ENCODE measurements around the gene GALNTL6. TPM values are rescaled to one million over a fixed set of nuclear protein-coding genes. Genes with fewer than 3 reads are reported as not detected.

GALNTL6 gene
- total and polyA plus RNA-seq, 2 donors (not counting 3 experiments of a cell fraction or from before 2014, with no cell fraction given): not detected

- CTCF ChIA-PET: interaction anchor here (2.2 to 4.9 kb wide), 3 partner anchors 18 to 286 kb away, joined by 14 to 403 read pairs (median 124); no protein-coding TSS in a partner anchor
- Histone ChIP-seq H3K27ac (ENCODE audit: insufficient read depth, low read depth, low read length) (no peak overlapping the region), H3K9me3 (replicated peaks; ENCODE audit: control insufficient read depth, insufficient read depth, low read length) (no peaks in the 10 kb centered on the region)
Measured at GRCh38 chr4:173014836-173015235, 1201.6 kb downstream of the GALNTL6 start.

More at GRCh38 chr4:173014836-173015235, 1201.6 kb downstream of the GALNTL6 start:
- no peaks in the 10 kb centered on the region for H3K36me3 ChIP-seq (ENCODE audit: control insufficient read depth in 2 of 2, extremely low read depth in 1 of 2, insufficient read depth in 2 of 2, low read length in 2 of 2)
- BruUV-seq (replicated peaks): no TSS peak
- H3K27me3 ChIP-seq (ENCODE audit: control insufficient read depth in 2 of 2, insufficient read depth in 2 of 2, low read length in 2 of 2): no peaks in the 10 kb centered on the region
- no peaks in the 10 kb centered on the region for H3K79me2 ChIP-seq (ENCODE audit: control insufficient read depth, insufficient read depth, low read length)
- no peaks in the 10 kb centered on the region for H4K20me1 ChIP-seq (replicated peaks; ENCODE audit: control insufficient read depth, extremely low read depth, insufficient read depth, low read length)
- no peak for TF ChIP-seq POLR2A (IDR thresholded peaks at IDR 0.05; ENCODE audit: low read depth, low read length)
- TF ChIP-seq EZH2 (IDR thresholded peaks at IDR 0.05; ENCODE audit: borderline replicate concordance, low read depth, low read length, severe bottlenecking): no peak
- TF ChIP-seq FOS (IDR thresholded peaks at IDR 0.05; ENCODE audit: borderline replicate concordance, insufficient read depth, low read length): no peak
- TF ChIP-seq, protein P1, sequence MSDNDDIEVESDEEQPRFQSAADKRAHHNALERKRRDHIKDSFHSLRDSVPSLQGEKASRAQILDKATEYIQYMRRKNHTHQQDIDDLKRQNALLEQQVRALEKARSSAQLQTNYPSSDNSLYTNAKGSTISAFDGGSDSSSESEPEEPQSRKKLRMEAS (IDR thresholded peaks at IDR 0.05; ENCODE audit: insufficient read depth, insufficient read length): no peak
- TF ChIP-seq, protein P2, sequence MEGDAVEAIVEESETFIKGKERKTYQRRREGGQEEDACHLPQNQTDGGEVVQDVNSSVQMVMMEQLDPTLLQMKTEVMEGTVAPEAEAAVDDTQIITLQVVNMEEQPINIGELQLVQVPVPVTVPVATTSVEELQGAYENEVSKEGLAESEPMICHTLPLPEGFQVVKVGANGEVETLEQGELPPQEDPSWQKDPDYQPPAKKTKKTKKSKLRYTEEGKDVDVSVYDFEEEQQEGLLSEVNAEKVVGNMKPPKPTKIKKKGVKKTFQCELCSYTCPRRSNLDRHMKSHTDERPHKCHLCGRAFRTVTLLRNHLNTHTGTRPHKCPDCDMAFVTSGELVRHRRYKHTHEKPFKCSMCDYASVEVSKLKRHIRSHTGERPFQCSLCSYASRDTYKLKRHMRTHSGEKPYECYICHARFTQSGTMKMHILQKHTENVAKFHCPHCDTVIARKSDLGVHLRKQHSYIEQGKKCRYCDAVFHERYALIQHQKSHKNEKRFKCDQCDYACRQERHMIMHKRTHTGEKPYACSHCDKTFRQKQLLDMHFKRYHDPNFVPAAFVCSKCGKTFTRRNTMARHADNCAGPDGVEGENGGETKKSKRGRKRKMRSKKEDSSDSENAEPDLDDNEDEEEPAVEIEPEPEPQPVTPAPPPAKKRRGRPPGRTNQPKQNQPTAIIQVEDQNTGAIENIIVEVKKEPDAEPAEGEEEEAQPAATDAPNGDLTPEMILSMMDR (IDR thresholded peaks at IDR 0.05; ENCODE audit: extremely low read depth in 1 of 2, insufficient read depth in 1 of 2, low read depth in 1 of 2, low read length in 2 of 2): no peak
- TF ChIP-seq POLR2AphosphoS5 (IDR thresholded peaks at IDR 0.05; ENCODE audit: insufficient read depth, low read depth, low read length): no peak
- no peak for TF ChIP-seq GATA2 (IDR thresholded peaks at IDR 0.05; ENCODE audit: insufficient read depth, insufficient read length, low read depth, low read length)
- TF ChIP-seq JUN (IDR thresholded peaks at IDR 0.05; ENCODE audit: borderline replicate concordance, insufficient read depth, insufficient read length, low read depth): no peak
- no peak for TF ChIP-seq MYC (IDR thresholded peaks at IDR 0.05; ENCODE audit: low read depth, low read length)
- POLR2A ChIA-PET: no interaction called here
- FAIRE-seq (no peak), DNase-seq (ENCODE audit: low read depth, low spot score) (no peak)
- intact Hi-C loops (cut with micrococcal nuclease): loop anchor here (1.0 to 5.0 kb wide), 5 partner anchors 8 to 398 kb away; partner anchors contain the start of gene SAP30
- dilution Hi-C loops (cut with MboI; ENCODE audit: extremely low pct_ligation_motif_present, low sequenced_read_pairs): no loop called here
- H3K4me1 ChIP-seq (ENCODE audit: control insufficient read depth, extremely low read depth, insufficient read depth, low read length): peaks cover 12% of the 10 kb centered on the region
- no peaks in the 10 kb centered on the region for H3K9me1 ChIP-seq (replicated peaks; ENCODE audit: control insufficient read depth, extremely low read depth, insufficient read depth, low read length)
- no peak overlapping the region for H2AFZ ChIP-seq (ENCODE audit: low read depth, low read length)
- no peak overlapping the region for H3K9ac ChIP-seq (replicated peaks; ENCODE audit: extremely low read depth, insufficient read depth, low read length)
- H3K4me2 ChIP-seq (ENCODE audit: insufficient read depth, low read length): no peak overlapping the region
- no peak overlapping the region for H3K4me3 ChIP-seq (replicated peaks in 1 of 3; ENCODE audit: insufficient read depth in 1 of 3, low read depth in 1 of 3, low read length in 3 of 3)

All from endothelial cell of umbilical vein (primary cell).